ENCODE measurements around the gene DISC1. TPM values are rescaled to one million over a fixed set of nuclear protein-coding genes. Genes with fewer than 3 reads are reported as not detected.

Gene DISC1
- total RNA-seq, 1 donor from 2014 or later, result 13.6 TPM

DNA sequence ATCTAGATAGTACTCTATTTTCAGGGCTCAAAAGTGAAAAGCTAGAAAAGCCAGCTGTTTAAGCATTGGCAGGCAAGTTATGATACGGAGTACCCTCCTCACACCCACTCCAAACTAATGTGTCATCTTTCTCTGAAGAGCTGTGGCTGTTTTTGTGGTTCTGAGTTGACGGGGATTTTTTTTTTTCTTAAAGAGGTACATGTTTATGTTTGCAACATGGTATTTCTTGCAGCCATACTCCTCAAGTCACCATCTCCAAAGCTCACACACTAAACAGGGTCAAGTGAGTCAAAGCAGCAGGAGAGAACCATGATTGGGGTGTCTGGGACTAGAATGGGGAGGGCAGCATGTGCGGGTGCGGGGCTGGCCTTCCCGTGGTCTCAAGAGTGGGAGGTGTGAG, 347.2 kb downstream of the DISC1 start:
- intact Hi-C loops (cut with DNase I), result no loop called here
- no peak for ATAC-seq

GRCh38 chr1:231976231-231976630, 349.6 kb downstream of the DISC1 start:
- Histone ChIP-seq H3K9me3 (peaks cover 10% of the 10 kb centered on the region), H3K4me3 (no peak overlapping the region), H3K27ac (no peak overlapping the region), H3K27me3 (ENCODE audit: low read depth) (no peaks in the 10 kb centered on the region), H3K36me3 (no peaks in the 10 kb centered on the region), H3K4me1 (no peaks in the 10 kb centered on the region)
- no peak for DNase-seq
- no peak for TF ChIP-seq CTCF (IDR thresholded peaks at IDR 0.05)
- ATAC-seq, result no peak
- intact Hi-C loops (cut with DNase I), result no loop called here

More for the DNA sequence above, 347.2 kb downstream of the DISC1 start:
- TF ChIP-seq CTCF (IDR thresholded peaks at IDR 0.05), result no peak
- Histone ChIP-seq H3K9me3 (peaks cover 10% of the 10 kb centered on the region), H3K4me3 (no peak overlapping the region), H3K27ac (no peak overlapping the region), H3K27me3 (ENCODE audit: low read depth) (no peaks in the 10 kb centered on the region), H3K36me3 (no peaks in the 10 kb centered on the region), H3K4me1 (no peaks in the 10 kb centered on the region)
- DNase-seq, result no peak

- DNase-seq, result no peak
Observed at GRCh38 chr1:231981675-231982074, 355.1 kb downstream of the DISC1 start.

GRCh38 chr1:231982871-231983587, 356.4 kb downstream of the DISC1 start:
- Histone ChIP-seq H3K36me3 (no peaks in the 10 kb centered on the region), H3K27ac (no peak overlapping the region), H3K27me3 (ENCODE audit: low read depth) (no peaks in the 10 kb centered on the region), H3K9me3 (no peaks in the 10 kb centered on the region), H3K4me3 (no peak overlapping the region), H3K4me1 (no peaks in the 10 kb centered on the region)
- DNase-seq (no peak), ATAC-seq (no peak)
- no peak for TF ChIP-seq CTCF (IDR thresholded peaks at IDR 0.05)
- intact Hi-C loops (cut with DNase I), result no loop called here

More at GRCh38 chr1:231981675-231982074, 355.1 kb downstream of the DISC1 start:
- Histone ChIP-seq H3K4me1 (no peaks in the 10 kb centered on the region), H3K27me3 (ENCODE audit: low read depth) (no peaks in the 10 kb centered on the region), H3K9me3 (peaks cover 8% of the 10 kb centered on the region), H3K27ac (no peak overlapping the region), H3K36me3 (no peaks in the 10 kb centered on the region), H3K4me3 (no peak overlapping the region)
- TF ChIP-seq CTCF (IDR thresholded peaks at IDR 0.05), result no peak
- no peak for ATAC-seq
- intact Hi-C loops (cut with DNase I), result no loop called here

- Histone ChIP-seq H3K36me3 (no peaks in the 10 kb centered on the region), H3K4me1 (no peaks in the 10 kb centered on the region), H3K9me3 (no peaks in the 10 kb centered on the region), H3K27ac (no peak overlapping the region), H3K4me3 (no peak overlapping the region), H3K27me3 (ENCODE audit: low read depth) (no peaks in the 10 kb centered on the region)
- DNase-seq (no peak), ATAC-seq (no peak)
- no peak for TF ChIP-seq CTCF (IDR thresholded peaks at IDR 0.05)
- intact Hi-C loops (cut with DNase I), result no loop called here
Observed at GRCh38 chr1:231983588-231984193, 357.1 kb downstream of the DISC1 start.

Measured in lower lobe of right lung (tissue), 2 donors.